GM12891 (cell line): ENCODE results near the gene NEK9.

ENCODE experiments used
- DNase-seq: peaks from one replicate; pipeline ENCODE4 v3.0.0; 2011; ENCODE audit warnings: low spot score; ENCODE audit not compliant: insufficient read length
- FAIRE-seq: peaks from 2 replicates; lab custom pipeline; 2011; peaks lifted over from hg19 to GRCh38; lab: Jason Lieb, UNC
- PAX5 ChIP-seq: IDR thresholded peaks from 2 replicates; pipeline ENCODE4 v1.6.1; 2011; ENCODE audit warnings: low read length, moderate library complexity, mild to moderate bottlenecking; ENCODE audit not compliant: insufficient read depth, severe bottlenecking
- POLR2A ChIP-seq: IDR thresholded peaks from 2 replicates; pipeline ENCODE4 v1.6.1; 2011; ENCODE audit warnings: low read depth, low read length, control low read depth
- POLR2AphosphoS5 ChIP-seq: IDR thresholded peaks from 2 replicates; pipeline ENCODE4 v1.6.1; 2011; ENCODE audit warnings: low read depth, low read length, control low read depth
- POU2F2 ChIP-seq: IDR thresholded peaks from 2 replicates; pipeline ENCODE4 v1.6.1; 2011; ENCODE audit warnings: low read depth, mild to moderate bottlenecking, control low read depth, low read length, moderate library complexity
- SPI1 ChIP-seq: IDR thresholded peaks from 2 replicates; pipeline ENCODE4 v1.6.1; 2011; ENCODE audit warnings: low read depth, low read length, control low read depth
- TAF1 ChIP-seq: IDR thresholded peaks from 2 replicates; pipeline ENCODE4 v1.6.1; 2011; ENCODE audit warnings: low read depth, low read length, control low read depth

The NEK9 gene

DNA sequence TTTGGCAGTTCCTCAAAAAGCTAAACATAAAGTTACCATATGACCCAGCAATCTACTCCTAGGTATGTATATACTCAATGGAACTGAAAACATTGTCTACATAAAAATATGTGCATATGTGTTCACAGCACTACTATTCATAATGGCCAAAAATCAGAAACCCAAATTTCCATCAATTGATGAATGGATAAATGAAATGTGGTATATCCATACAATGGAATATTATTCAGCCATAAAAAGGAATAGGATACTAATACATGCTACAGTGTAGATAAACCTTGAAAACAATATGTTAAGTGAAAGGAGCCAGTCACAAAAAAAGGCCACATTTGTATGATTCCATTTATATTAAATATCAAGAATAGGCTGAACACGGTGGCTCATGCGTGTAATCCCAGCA, 66.4 kb downstream of the NEK9 start:
- DNase-seq = no peak
- no peak for FAIRE-seq
- TF ChIP-seq POU2F2 = no peak
- TF ChIP-seq PAX5 = no peak
- TF ChIP-seq POLR2A = no peak
- TF ChIP-seq POLR2AphosphoS5 = no peak
- TF ChIP-seq SPI1 = no peak
- TF ChIP-seq TAF1 = no peak

- TF ChIP-seq SPI1 = no peak
- no peak for TF ChIP-seq POLR2A
- no peak for TF ChIP-seq PAX5
- no peak for TF ChIP-seq POLR2AphosphoS5
- TF ChIP-seq TAF1 = no peak
- no peak for TF ChIP-seq POU2F2
- no peak for FAIRE-seq
- no peak for DNase-seq
Measured at GRCh38 chr14:75059642-75060041, 67.2 kb downstream of the NEK9 start.

DNA sequence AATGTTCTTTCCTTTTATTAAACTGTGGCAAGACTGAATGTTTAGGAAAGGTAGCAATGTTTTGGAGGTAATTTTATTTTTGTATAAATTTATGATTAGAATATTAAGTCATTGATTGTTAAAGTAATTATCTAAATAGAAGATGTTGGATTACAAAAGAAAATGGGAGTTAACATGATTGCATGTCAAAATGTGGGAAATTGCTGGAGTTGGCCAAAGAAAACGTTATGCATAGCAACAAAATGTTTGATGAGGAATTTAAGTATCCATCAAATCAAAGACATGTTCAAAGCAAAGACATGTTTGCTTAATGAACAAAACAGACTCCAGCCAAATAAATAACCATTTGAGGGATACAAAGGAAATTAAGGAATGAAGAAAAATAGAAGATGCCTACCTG, 72.4 kb downstream of the NEK9 start:
- DNase-seq = no peak
- FAIRE-seq = no peak
- TF ChIP-seq POLR2A = no peak
- no peak for TF ChIP-seq PAX5
- TF ChIP-seq TAF1 = no peak
- no peak for TF ChIP-seq SPI1
- TF ChIP-seq POU2F2 = no peak
- no peak for TF ChIP-seq POLR2AphosphoS5

- TF ChIP-seq POU2F2 (no peak), POLR2AphosphoS5 (no peak), SPI1 (no peak), TAF1 (no peak), POLR2A (no peak), PAX5 (no peak)
- DNase-seq (no peak), FAIRE-seq (no peak)
Measured at GRCh38 chr14:75053396-75054291, 73.2 kb downstream of the NEK9 start.

DNA sequence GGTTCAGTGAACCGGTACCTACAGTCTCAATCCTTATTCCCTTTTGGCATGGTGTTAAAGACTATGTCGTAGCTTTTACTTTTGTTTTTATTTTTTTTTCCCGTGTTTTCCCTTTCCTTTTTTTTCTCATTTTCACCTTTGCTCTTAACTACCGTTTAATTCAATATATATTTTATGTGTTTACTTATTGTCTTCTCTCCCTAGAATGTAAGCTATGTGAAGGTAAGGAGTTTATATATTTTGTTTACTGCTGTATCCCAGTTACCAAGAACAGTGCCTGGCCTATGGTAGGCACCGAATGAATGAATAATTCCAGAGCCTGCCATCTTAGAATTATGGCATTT, 75.3 kb downstream of the NEK9 start:
- no peak for FAIRE-seq
- TF ChIP-seq POU2F2 (no peak), POLR2A (no peak), POLR2AphosphoS5 (no peak), PAX5 (no peak), SPI1 (no peak), TAF1 (no peak)
- DNase-seq = no peak

DNA sequence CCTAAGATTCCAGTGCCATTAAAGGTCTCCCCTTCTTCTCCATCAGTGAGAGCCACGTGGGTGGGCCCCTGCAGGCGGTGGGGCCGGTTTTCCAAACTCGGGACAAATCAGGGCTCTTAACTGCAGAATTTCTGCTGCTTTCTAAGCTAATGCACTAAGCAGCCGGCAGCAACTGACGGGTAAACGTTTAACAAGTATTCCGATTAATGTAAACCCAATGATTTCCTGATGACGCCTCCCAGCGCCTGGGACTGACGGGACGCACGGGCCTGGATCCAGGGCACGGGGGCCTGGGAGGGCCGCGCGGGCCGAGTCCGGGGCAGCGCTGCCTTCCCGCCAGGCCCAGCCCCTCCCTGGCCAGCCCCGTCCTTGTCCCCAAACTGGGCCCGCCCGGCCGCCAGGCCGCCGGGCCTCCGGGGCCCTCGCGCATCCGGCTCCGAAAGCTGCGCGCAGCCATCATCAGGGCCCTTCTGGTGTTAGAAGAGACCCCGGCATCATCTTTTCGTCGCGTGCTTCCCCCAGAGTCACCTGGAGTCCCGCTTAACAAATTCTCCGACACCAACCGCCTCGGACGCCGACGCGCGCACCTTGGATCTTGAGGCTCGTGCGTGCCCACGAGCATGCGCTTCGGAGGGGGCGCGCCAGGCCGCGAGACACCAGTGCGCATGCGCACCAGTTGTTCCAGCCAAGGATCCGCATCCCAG, 75.8 kb downstream of the NEK9 start, which contains the start of gene MLH3:
MLH3 (minus strand) TSS at position 616 of the 704 bp plus-strand sequence. CDS start 1,812 bp downstream, outside the sequence.
- peak; percentile 67 for DNase-seq
- FAIRE-seq = peak; percentile 97
- TF ChIP-seq PAX5 (no peak), POLR2A (peak; percentile 78), TAF1 (0 out of 2 replicates have a peak, but pooled peaks have one; percentile 26), SPI1 (no peak), POLR2AphosphoS5 (peak; percentile 66)

DNA sequence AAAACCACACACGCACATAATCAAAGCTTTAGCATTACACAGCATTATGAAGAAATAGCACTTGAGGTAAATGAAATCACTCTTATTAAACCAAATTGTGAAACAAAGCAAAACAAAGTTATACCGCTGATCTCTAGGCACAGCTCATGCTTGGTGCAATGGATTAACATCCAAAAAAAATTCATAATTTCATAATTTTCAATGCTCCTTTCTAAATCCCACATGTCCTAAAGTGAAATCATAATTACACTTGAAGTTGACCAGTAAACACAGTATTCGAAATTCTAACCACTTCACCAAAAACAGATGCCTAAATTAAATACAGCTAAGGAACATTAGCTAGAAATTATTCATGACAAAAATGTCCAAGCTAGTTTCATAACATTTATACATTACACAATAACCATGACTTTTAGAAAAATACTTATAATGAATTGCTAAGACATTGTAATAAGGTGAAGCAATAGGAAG, 77.1 kb downstream of the NEK9 start:
- TF ChIP-seq SPI1 (no peak), POLR2A (no peak), TAF1 (no peak), POU2F2 (no peak), PAX5 (no peak), POLR2AphosphoS5 (no peak)
- no peak for DNase-seq
- FAIRE-seq = no peak

- DNase-seq = no peak
- TF ChIP-seq PAX5 = no peak
- TF ChIP-seq SPI1 = no peak
- TF ChIP-seq POLR2A = no peak
- TF ChIP-seq POLR2AphosphoS5 = no peak
- TF ChIP-seq TAF1 = no peak
- TF ChIP-seq POU2F2 = no peak
- FAIRE-seq = no peak
Measured at GRCh38 chr14:75049136-75049535, 77.7 kb downstream of the NEK9 start.

- TF ChIP-seq POLR2A (no peak), POU2F2 (no peak), TAF1 (no peak), PAX5 (no peak), POLR2AphosphoS5 (no peak), SPI1 (no peak)
- DNase-seq (no peak), FAIRE-seq (no peak)
Measured at GRCh38 chr14:75048101-75048500, 78.7 kb downstream of the NEK9 start.
